ENCODE data around the gene FMN2. TPM values are rescaled to one million over a fixed set of nuclear protein-coding genes. Genes with fewer than 3 reads are reported as not detected.

Gene FMN2
- total RNA-seq, 4 donors from 2014 or later, result 0.54 to 5.1 (median 1.2) TPM

GRCh38 chr1:240423246-240423924 lies 331.7 kb downstream of the FMN2 start:
- Histone ChIP-seq H3K4me1 (no peaks in the 10 kb centered on the region), H3K36me3 (no peaks in the 10 kb centered on the region), H3K27ac (no peak overlapping the region), H3K9me3 (no peaks in the 10 kb centered on the region), H3K4me3 (no peak overlapping the region), H3K27me3 (no peaks in the 10 kb centered on the region)
- DNase-seq, result no peak
- TF ChIP-seq POLR2A (IDR thresholded peaks at IDR 0.05), result no peak
- TF ChIP-seq CTCF (IDR thresholded peaks at IDR 0.05), result no peak

GRCh38 chr1:240424740-240425464 lies 333.2 kb downstream of the FMN2 start:
- Histone ChIP-seq H3K27ac (no peak overlapping the region), H3K4me1 (no peaks in the 10 kb centered on the region), H3K36me3 (no peaks in the 10 kb centered on the region), H3K9me3 (no peaks in the 10 kb centered on the region), H3K4me3 (no peak overlapping the region), H3K27me3 (no peaks in the 10 kb centered on the region)
- no peak for DNase-seq
- TF ChIP-seq CTCF (IDR thresholded peaks at IDR 0.05) (no peak), POLR2A (IDR thresholded peaks at IDR 0.05) (no peak)

- no peak overlapping the region for H3K4me3 ChIP-seq
- TF ChIP-seq CTCF (IDR thresholded peaks at IDR 0.05), result no peak
- no peak for TF ChIP-seq POLR2A (IDR thresholded peaks at IDR 0.05)
- H3K9me3 ChIP-seq, result no peaks in the 10 kb centered on the region
- no peaks in the 10 kb centered on the region for H3K27me3 ChIP-seq
- no peak for DNase-seq
- H3K27ac ChIP-seq, result no peak overlapping the region
- no peaks in the 10 kb centered on the region for H3K36me3 ChIP-seq
- H3K4me1 ChIP-seq, result no peaks in the 10 kb centered on the region
Measured at GRCh38 chr1:240426051-240426450, 334.4 kb downstream of the FMN2 start.

GRCh38 chr1:240435996-240436566 lies 344.4 kb downstream of the FMN2 start:
- Histone ChIP-seq H3K27ac (no peak overlapping the region), H3K9me3 (no peaks in the 10 kb centered on the region), H3K27me3 (no peaks in the 10 kb centered on the region), H3K4me1 (no peaks in the 10 kb centered on the region), H3K4me3 (no peak overlapping the region), H3K36me3 (no peaks in the 10 kb centered on the region)
- no peak for TF ChIP-seq CTCF (IDR thresholded peaks at IDR 0.05)
- TF ChIP-seq POLR2A (IDR thresholded peaks at IDR 0.05), result no peak
- no peak for DNase-seq

- DNase-seq, result no peak
- H3K9me3 ChIP-seq, result no peaks in the 10 kb centered on the region
Measured at GRCh38 chr1:240441669-240442068, 350.0 kb downstream of the FMN2 start.

More at GRCh38 chr1:240441669-240442068, 350.0 kb downstream of the FMN2 start:
- Histone ChIP-seq H3K4me1 (no peaks in the 10 kb centered on the region), H3K36me3 (no peaks in the 10 kb centered on the region), H3K4me3 (no peak overlapping the region), H3K27ac (no peak overlapping the region), H3K27me3 (no peaks in the 10 kb centered on the region)
- TF ChIP-seq CTCF (IDR thresholded peaks at IDR 0.05) (no peak), POLR2A (IDR thresholded peaks at IDR 0.05) (no peak)

All from Peyer's patch (tissue), 4 donors.